OCI-LY3 (cell line): Measurements from ENCODE around the gene HLTF.

Experiments used
- H2AFZ ChIP-seq: fragments of 200-600, 300-600 bp; shearing (Covaris generic); 2 replicates; pipeline ENCODE4 v1.6.0; 2014; ENCODE audit warnings: antibody characterized with exemption, low read depth, low read length
- H3K27ac ChIP-seq: fragments of 200-600, 300-600 bp; sonication (generic); 2 replicates; pipeline ENCODE4 v1.5.1; 2014; ENCODE audit warnings: mild to moderate bottlenecking, low read length, moderate library complexity, mixed read lengths
- H3K27me3 ChIP-seq: fragments of 200-600, 300-600 bp; sonication (generic); 2 replicates; pipeline ENCODE4 v1.6.1; 2014; ENCODE audit warnings: low read depth, low read length, mixed read lengths
- H3K36me3 ChIP-seq: fragments of 200-600, 300-600 bp; sonication (generic); replicated peaks from 2 replicates; pipeline ENCODE3; 2014; ENCODE audit warnings: low read depth, low read length, mixed read lengths
- H3K4me1 ChIP-seq: fragments of 300-600, 200-600 bp; sonication (generic); 2 replicates; pipeline ENCODE4 v1.6.1; 2014; ENCODE audit warnings: low read length, mixed read lengths
- H3K4me2 ChIP-seq: fragments of 200-600, 300-600 bp; sonication (generic); 2 replicates; pipeline ENCODE4 v1.6.1; 2014; ENCODE audit warnings: low read length, mixed read lengths
- H3K4me3 ChIP-seq: fragments of 300-600, 200-600 bp; sonication (generic); 2 replicates; pipeline ENCODE4 v1.5.1; 2014; ENCODE audit warnings: antibody characterized with exemption, mild to moderate bottlenecking, low read length, moderate library complexity
- H3K79me2 ChIP-seq: fragments of 300-600, 200-600 bp; shearing (Covaris generic); 2 replicates; pipeline ENCODE4 v1.6.1; 2014; ENCODE audit warnings: mild to moderate bottlenecking, low read length, mixed read lengths
- H3K9ac ChIP-seq: fragments of 300-600, 200-600 bp; shearing (Covaris generic); 2 replicates; pipeline ENCODE4 v1.6.0; 2014; ENCODE audit warnings: mild to moderate bottlenecking, low read length, moderate library complexity
- H3K9me3 ChIP-seq: fragments of 200-600, 300-600 bp; shearing (Covaris generic); 2 replicates; pipeline ENCODE4 v1.6.1; 2014; ENCODE audit warnings: low read length, mixed read lengths; ENCODE audit not compliant: insufficient read depth
- H4K20me1 ChIP-seq: fragments of 200-600, 300-600 bp; sonication (generic); 2 replicates; pipeline ENCODE4 v1.6.1; 2016; ENCODE audit warnings: low read length, mixed read lengths; ENCODE audit not compliant: insufficient read depth
- EZH2phosphoT487 ChIP-seq: fragments of 200-600 bp; shearing (Covaris generic); IDR thresholded peaks from 2 replicates; pipeline ENCODE4 v1.6.1; 2018; ENCODE audit warnings: antibody characterized with exemption, mixed run types, low read depth
- TF ChIP-seq, protein P1 (sequence below): fragments of 200-600, 300-600 bp; sonication (generic); IDR thresholded peaks from 2 replicates; pipeline ENCODE4 v1.5.1; 2014; ENCODE audit warnings: antibody characterized with exemption, low read length, low read depth

Gene HLTF

GRCh38 chr3:149026718-149027117 is 59.6 kb downstream of the HLTF start:
- Histone ChIP-seq H3K27ac (no peak overlapping the region), H3K4me2 (no peak overlapping the region), H3K79me2 (no peaks in the 10 kb centered on the region), H3K4me3 (no peak overlapping the region), H3K27me3 (no peaks in the 10 kb centered on the region), H3K36me3 (peaks cover 52% of the 10 kb centered on the region), H3K9ac (no peak overlapping the region), H2AFZ (no peak overlapping the region), H4K20me1 (no peaks in the 10 kb centered on the region), H3K4me1 (no peaks in the 10 kb centered on the region), H3K9me3 (peaks cover 11% of the 10 kb centered on the region; the same call in 1 of the 2 replicates)
- TF ChIP-seq, protein P1, sequence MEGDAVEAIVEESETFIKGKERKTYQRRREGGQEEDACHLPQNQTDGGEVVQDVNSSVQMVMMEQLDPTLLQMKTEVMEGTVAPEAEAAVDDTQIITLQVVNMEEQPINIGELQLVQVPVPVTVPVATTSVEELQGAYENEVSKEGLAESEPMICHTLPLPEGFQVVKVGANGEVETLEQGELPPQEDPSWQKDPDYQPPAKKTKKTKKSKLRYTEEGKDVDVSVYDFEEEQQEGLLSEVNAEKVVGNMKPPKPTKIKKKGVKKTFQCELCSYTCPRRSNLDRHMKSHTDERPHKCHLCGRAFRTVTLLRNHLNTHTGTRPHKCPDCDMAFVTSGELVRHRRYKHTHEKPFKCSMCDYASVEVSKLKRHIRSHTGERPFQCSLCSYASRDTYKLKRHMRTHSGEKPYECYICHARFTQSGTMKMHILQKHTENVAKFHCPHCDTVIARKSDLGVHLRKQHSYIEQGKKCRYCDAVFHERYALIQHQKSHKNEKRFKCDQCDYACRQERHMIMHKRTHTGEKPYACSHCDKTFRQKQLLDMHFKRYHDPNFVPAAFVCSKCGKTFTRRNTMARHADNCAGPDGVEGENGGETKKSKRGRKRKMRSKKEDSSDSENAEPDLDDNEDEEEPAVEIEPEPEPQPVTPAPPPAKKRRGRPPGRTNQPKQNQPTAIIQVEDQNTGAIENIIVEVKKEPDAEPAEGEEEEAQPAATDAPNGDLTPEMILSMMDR: no peak
- no peak for TF ChIP-seq EZH2phosphoT487

GRCh38 chr3:149023951-149024350 is 62.4 kb downstream of the HLTF start:
- no peak overlapping the region for H2AFZ ChIP-seq
- H3K4me2 ChIP-seq: no peak overlapping the region
- no peak for TF ChIP-seq EZH2phosphoT487
- TF ChIP-seq, protein P1: no peak
- peaks cover 46% of the 10 kb centered on the region for H3K36me3 ChIP-seq
- no peak overlapping the region for H3K27ac ChIP-seq
- H4K20me1 ChIP-seq: no peaks in the 10 kb centered on the region
- no peak overlapping the region for H3K4me3 ChIP-seq
- no peak overlapping the region for H3K9ac ChIP-seq
- no peaks in the 10 kb centered on the region for H3K4me1 ChIP-seq
- H3K27me3 ChIP-seq: no peaks in the 10 kb centered on the region
- no peaks in the 10 kb centered on the region for H3K79me2 ChIP-seq
- peaks cover 11% of the 10 kb centered on the region; the same call in 1 of the 2 replicates for H3K9me3 ChIP-seq

- no peaks in the 10 kb centered on the region for H3K27me3 ChIP-seq
- TF ChIP-seq, protein P1: no peak
- no peak for TF ChIP-seq EZH2phosphoT487
Observed at GRCh38 chr3:149021830-149022229, 64.5 kb downstream of the HLTF start.

GRCh38 chr3:149020839-149021252 is 65.5 kb downstream of the HLTF start:
- H3K4me3 ChIP-seq: no peak overlapping the region
- H3K27me3 ChIP-seq: no peaks in the 10 kb centered on the region
- no peak overlapping the region for H2AFZ ChIP-seq
- no peaks in the 10 kb centered on the region for H4K20me1 ChIP-seq
- peaks cover 30% of the 10 kb centered on the region for H3K36me3 ChIP-seq
- no peak overlapping the region for H3K27ac ChIP-seq
- no peak overlapping the region for H3K9ac ChIP-seq
- no peaks in the 10 kb centered on the region for H3K79me2 ChIP-seq
- H3K4me2 ChIP-seq: no peak overlapping the region
- H3K4me1 ChIP-seq: no peaks in the 10 kb centered on the region
- H3K9me3 ChIP-seq: peaks cover 11% of the 10 kb centered on the region; the same call in 1 of the 2 replicates
- TF ChIP-seq, protein P1: no peak
- no peak for TF ChIP-seq EZH2phosphoT487

More at GRCh38 chr3:149021830-149022229, 64.5 kb downstream of the HLTF start:
- Histone ChIP-seq H3K27ac (no peak overlapping the region), H4K20me1 (no peaks in the 10 kb centered on the region), H2AFZ (no peak overlapping the region), H3K9ac (no peak overlapping the region), H3K36me3 (peaks cover 35% of the 10 kb centered on the region), H3K4me3 (no peak overlapping the region), H3K4me2 (no peak overlapping the region), H3K4me1 (no peaks in the 10 kb centered on the region), H3K9me3 (peaks cover 11% of the 10 kb centered on the region; the same call in 1 of the 2 replicates), H3K79me2 (no peaks in the 10 kb centered on the region)
